Renal cortex interstitium (tissue), 11 donors: Measurements from ENCODE around the gene FAF2. TPM values are rescaled to one million over a fixed set of nuclear protein-coding genes. Genes with fewer than 3 reads are reported as not detected.
A peak's percentile ranks its signal among the peaks of the same experiment; 100 is the strongest.
"Not testable (repeated sequence)": the region's sequence is repeated elsewhere in the genome, so short reads cannot be mapped to it uniquely, and the experiment has no call there.

Experiments used
- DNase-seq, 11 donors: peaks; one replicate each; pipeline ENCODE4 v3.0.0-alpha.2; 2013; ENCODE audit warnings: low read depth in 9 of 11, low spot score in 4 of 11; ENCODE audit errors: extremely low read depth in 1 of 11
- polyA plus RNA-seq, 3 donors: library from polyadenylated mRNA; unstranded; fragments of 120-200 nt; gene quantifications; one replicate each; pipeline ENCODE4 v1.2.1, GENCODE V29; 2013; ENCODE audit not compliant: insufficient read length in 3 of 3

The FAF2 gene
- polyA plus RNA-seq, 3 donors, result 47.2 to 50.4 (median 47.5) TPM

GRCh38 chr5:176441921-176442323, 6.3 kb upstream of the FAF2 start:
- DNase-seq, result peak in 1 of 11 donors; percentile 16

DNA sequence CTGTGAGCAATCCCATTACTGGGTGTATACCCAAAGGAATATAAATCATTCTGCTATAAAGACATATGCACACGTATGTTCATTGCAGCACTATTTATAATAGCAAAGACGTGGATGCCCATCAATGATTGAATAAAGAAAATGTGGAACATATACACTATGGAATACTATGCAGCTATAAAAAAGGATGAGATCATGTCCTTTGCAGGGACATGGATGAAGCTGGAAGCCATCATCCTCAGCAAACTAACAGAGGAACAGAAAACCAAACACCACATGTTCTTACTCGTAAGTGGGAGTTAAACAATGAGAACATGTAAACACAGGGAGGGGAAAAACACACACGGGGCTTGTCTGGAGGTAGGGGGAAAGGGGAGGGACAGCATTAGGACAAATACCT, 5.3 kb upstream of the FAF2 start:
- DNase-seq, result not testable (repeated sequence)

- DNase-seq, result no peak
Measured at GRCh38 chr5:176444742-176445141, 3.4 kb upstream of the FAF2 start.

DNA sequence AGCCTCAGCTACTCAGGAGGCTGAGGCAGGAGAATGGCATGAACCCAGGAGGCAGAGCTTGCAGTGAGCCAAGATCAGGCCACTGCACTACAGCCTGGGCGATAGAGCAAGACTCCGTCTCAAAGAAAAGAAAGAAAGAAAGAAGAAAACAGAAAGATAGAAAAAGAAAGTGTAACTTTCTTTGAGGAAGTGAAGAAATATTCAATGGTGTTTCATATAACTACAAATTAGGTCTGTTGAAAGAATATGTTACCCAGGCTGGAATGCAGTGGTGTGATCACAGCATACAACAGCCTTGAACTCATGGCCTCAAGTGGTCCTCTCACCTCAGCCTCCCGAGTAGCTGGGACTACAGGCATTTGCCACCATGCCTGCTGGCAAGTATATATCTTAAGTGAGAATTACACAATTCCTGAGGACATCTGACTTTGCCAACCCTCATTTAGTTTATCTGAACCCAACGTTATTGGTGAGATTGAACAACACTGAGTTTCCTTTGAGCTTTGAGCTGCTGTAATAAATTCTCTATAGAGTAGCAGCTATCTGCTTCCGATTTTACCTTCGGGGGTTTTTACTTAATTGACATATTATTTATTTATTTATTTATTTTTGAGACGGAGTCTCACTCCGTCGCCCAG, 2.0 kb upstream of the FAF2 start:
- no peak for DNase-seq

- DNase-seq, result peak in 2 of 11 donors; percentile 10 to 15
Measured at GRCh38 chr5:176446884-176447590, 1.1 kb upstream of the FAF2 start.

DNA sequence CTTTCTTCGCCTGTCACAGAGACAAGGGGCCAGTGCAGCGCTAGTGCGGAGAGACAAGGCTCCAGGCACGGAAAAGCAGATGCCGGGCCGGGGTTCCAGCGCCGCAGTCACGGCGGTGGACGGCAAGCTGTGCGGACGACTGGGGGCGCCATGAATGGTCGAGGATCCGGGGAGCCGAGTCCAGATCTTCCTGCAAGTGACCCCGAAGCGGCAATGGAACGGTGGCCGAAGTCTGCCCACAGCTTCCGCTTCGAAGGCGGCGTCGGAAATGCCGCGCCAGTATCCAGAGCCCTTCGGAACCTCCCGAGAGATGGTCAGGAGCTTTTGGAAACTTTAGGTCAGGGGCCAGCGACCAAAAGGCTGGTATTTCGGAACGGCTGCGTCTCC, 601 bp upstream of the FAF2 start:
- peak in 1 of 11 donors; percentile 36 for DNase-seq

GRCh38 chr5:176450077-176450476, 1.9 kb downstream of the FAF2 start:
- DNase-seq, result no peak

DNA sequence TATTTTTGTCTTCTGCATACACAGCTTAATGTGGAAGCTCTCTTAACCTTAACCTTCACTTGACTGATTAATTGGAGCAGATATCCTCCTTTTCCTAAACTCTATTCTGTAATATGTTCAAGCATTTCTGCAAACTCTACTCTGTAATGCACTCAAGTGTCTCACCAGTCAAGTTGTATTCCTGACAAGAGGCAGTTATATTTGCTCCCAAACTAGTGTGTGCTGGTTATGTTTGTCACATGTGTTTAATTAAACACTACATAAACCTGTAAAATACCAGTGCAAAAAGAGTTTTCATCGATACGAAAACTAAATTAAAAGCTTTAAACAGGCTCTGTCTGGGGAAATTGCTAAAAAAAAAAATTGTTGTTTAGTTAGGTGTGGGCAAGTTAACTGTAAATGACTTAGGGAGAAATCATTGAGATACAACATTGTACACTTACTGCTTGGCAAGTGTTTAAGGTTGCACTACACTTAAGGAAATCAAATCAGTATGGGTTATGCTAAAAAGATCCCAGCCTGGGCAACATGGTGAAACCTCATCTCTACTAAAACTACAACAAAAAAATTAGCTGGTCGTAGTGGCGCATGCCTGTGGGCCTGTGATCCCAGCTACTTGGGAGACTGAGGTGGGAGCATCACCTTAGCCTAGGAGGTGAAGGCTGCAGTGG, 6.7 kb downstream of the FAF2 start:
- DNase-seq, result no peak

DNA sequence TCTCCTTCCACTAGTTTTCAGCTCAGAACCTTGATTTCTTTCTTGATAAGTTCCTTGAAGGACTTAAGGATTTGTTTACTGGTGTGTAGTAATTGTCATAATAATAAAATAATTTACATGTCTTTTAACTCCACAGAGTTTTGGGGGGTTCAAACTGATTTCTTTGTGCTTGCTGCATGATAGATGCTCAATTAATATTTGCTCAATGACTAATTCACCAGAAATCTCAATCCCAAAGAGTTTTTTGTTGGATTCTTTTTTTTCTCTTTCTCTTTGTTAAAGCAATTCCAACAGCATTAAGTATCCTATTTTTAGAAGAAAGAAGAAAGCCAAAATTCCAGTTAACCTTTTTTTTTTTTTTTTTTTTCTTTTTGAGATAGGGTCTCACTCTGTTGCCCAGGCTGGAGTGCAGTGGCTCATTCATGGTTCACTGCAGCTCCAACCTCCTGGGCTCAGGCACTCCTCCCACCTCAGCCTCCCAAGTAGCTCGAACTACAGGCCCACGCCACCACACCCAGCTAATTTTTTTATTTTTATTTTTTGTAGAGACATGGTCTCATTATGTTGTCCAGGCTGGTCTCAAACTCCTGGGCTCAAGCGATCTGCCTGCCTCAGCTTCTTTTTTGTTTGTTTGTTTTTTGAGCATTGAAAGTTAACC, 10.8 kb downstream of the FAF2 start:
- no peak for DNase-seq

GRCh38 chr5:176461349-176461748, 13.2 kb downstream of the FAF2 start:
- DNase-seq, result no peak

DNA sequence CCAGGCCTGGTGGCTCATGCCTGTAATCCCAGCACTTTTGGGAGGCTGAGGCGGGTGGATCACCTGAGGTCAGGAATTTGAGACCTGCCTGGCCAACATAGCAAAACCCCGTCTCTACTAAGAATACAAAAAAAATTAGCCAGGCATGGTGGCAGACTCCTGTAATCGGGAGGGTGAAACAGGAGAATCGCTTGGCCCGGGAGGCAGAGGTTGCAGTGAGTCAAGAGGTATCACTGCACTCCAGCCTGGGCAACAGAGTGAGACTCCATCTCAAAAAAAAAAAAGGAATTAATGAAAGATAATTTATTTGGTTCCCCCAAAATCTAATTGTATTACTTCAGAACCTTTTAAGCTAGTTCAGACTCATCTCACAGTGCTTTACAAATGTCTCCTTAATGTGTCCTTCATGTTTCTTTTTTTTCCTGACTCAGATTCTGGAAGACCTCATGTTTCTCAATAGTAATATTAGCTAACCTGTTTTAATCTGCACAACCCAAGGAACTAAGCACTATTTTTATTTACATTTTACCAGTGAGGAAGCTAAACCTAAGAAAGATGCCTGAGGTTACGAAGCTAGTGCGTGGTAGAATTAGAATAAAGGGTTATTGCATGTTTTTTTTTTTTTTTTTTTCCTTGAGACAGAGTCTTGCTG, 15.1 kb downstream of the FAF2 start:
- no peak for DNase-seq

DNA sequence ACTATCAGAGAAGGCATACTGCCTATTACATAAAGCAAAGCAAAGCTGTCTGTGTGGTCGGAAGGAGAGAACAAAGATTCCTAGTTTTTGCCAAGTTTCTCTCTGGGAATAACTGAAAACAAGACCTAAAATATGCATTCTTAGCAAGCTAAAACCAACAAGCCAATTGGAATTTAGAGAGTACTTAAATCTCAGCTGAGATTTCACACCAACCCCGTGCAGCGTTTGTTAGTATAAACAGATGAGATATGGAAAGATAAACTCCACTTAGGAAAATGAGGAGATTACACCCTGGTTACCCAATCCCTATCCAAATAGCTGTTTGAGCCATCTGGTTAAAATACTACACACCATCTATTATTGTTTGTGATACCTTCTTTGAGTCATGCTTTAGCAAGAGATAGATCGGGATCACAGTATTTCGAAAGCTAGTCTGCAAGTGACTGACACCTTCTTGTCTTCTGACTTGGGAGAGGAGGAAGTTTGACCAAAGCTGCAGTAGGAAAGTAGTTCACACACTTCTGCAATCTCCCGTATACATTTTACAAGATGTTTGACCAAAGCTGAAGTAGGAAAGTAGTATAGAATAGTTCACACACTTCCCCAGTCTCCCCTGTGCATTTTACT, 18.2 kb downstream of the FAF2 start:
- no peak for DNase-seq

GRCh38 chr5:176469296-176469695, 21.1 kb downstream of the FAF2 start:
- no peak for DNase-seq

- DNase-seq, result no peak
Measured at GRCh38 chr5:176470539-176470938, 22.4 kb downstream of the FAF2 start.

DNA sequence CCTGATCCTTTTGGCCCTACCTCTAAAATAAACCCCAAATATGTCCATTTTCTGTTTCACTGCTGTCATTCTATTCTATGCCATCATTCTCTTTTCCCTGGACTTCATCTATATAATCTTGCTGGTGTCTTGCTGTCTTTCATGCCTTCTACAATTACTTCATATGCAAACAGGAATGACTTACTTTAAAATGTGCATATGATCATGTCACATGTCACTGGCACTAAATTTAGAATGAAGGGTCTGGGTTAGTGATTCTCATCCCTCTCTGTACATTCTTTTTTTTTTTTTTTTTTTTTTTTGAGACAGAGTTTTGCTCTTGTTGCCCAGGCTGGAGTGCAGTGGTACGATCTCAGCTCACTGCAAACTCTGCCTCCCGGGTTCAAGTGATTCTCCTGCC, 22.9 kb downstream of the FAF2 start:
- DNase-seq, result no peak

DNA sequence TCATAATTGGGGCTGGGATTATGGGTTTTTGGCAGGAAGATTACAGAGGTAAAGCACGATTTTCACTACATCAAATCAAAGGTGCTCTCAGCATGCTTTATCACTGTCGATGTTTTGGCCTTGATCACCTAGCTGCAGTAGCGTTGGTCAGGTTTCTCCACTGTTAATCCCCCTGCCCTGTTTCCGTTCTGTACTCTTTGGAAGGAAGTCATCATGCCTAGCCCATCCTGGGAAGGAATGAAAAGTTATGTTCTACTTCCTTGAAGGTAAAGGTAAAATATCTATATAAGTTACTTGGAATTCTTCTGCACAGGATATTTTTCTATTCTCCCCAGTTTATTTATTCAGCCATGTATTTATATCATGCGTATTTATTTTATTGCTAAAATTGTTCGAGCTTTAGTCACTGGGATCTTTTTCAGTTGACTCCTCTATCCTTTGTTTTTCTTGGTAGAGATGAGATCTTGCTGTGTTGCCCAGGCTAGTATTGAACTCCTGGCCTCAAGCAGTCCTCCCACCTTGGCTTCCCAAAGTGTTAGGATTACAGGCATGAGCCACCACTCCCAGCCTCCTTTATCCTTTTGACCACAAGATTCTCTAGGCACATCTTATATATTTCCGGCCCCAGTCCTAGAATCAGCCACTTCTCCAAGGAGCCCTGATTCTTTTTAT, 25.3 kb downstream of the FAF2 start:
- DNase-seq, result no peak

GRCh38 chr5:176474476-176474875, 26.3 kb downstream of the FAF2 start:
- no peak for DNase-seq

DNA sequence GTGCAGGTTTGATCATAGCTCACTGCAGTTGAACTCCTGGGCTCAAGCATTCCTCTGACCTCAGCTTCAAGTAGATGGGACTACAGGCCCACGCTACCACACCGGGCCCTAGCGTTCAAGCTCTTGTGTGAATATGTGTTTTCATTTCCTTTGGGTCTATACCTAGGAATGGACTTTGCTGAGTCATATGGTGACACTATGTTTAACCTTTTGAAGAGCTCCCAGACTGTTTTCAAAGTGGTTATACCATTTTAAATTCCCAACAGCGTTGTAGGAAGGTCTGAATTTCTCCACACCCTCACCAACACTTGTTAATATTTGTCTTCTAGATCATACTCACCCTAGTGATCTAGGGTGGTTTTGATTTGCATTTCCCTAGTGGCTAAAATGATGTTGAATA, 33.5 kb downstream of the FAF2 start:
- no peak for DNase-seq
